C4-2B (cell line): ENCODE measurements around the gene SPATA3.

Experiments used
- H3K27ac ChIP-seq: fragments of 450-650 bp; 2 replicates; pipeline ENCODE4 v1.5.1; 2017
- CTCF ChIP-seq: fragments of 450-650 bp; conservative IDR thresholded peaks from 2 replicates; pipeline ENCODE4 v1.5.1; 2017; ENCODE audit warnings: mild to moderate bottlenecking
- ZFX ChIP-seq: fragments of 450-650 bp; IDR thresholded peaks from 2 replicates; pipeline ENCODE4 v1.6.1; 2017

The SPATA3 gene

GRCh38 chr2:230989731-230990130 is 6.2 kb upstream of the SPATA3 start:
- TF ChIP-seq CTCF (no peak), ZFX (no peak)
- no peak overlapping the region for H3K27ac ChIP-seq

- H3K27ac ChIP-seq, result no peak overlapping the region
- TF ChIP-seq CTCF (no peak), ZFX (no peak)
Measured at GRCh38 chr2:230990131-230990898, 5.6 kb upstream of the SPATA3 start.

- TF ChIP-seq CTCF (no peak), ZFX (no peak)
Measured at GRCh38 chr2:230990899-230991150, 5.1 kb upstream of the SPATA3 start.

GRCh38 chr2:230991598-230991997 is 4.3 kb upstream of the SPATA3 start:
- no peak overlapping the region for H3K27ac ChIP-seq
- TF ChIP-seq CTCF (no peak), ZFX (no peak)

More at GRCh38 chr2:230990899-230991150, 5.1 kb upstream of the SPATA3 start:
- H3K27ac ChIP-seq, result no peak overlapping the region

- no peak overlapping the region for H3K27ac ChIP-seq
- TF ChIP-seq CTCF (no peak), ZFX (no peak)
Measured at GRCh38 chr2:230996661-230997060, 740 bp downstream of the SPATA3 start.

- H3K27ac ChIP-seq, result no peak overlapping the region
- TF ChIP-seq ZFX (no peak), CTCF (no peak)
Measured at GRCh38 chr2:230998882-230999281, 3.0 kb downstream of the SPATA3 start.

- TF ChIP-seq ZFX (no peak), CTCF (no peak; the same call in 1 of the 2 replicates)
- no peak overlapping the region for H3K27ac ChIP-seq
Measured at GRCh38 chr2:230999477-230999876, 3.6 kb downstream of the SPATA3 start.
